NCI-H2227 (cell line): ENCODE measurements around the gene NDUFB7.

Experiments
- DNase-seq: peaks from one replicate; lab custom pipeline; 2025; ENCODE audit not compliant: unreplicated experiment; lab: John Stamatoyannopoulos, UW

Gene NDUFB7

GRCh38 chr19:14525729-14526128 is 46.1 kb downstream of the NDUFB7 start:
- no peak for DNase-seq

DNA sequence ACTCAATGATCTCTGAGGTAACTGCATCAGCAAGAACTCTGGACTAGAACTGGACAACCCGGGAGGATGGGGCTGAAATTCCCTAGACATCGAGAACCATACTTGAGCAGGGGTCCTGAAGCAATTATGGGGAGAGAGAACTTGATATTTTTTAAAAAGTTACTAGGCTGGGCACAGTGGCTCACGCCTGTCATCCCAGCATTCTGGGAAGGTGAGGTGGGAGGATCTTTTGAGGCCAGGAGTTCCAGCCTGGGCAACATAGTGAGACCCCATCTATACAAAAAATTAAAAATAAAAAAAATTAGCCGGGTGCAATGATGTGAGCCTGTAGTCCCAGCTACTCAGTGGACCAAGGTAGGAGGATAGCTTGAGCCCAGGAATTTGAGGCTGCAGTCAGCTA is 51.3 kb downstream of the NDUFB7 start:
- no peak for DNase-seq

DNA sequence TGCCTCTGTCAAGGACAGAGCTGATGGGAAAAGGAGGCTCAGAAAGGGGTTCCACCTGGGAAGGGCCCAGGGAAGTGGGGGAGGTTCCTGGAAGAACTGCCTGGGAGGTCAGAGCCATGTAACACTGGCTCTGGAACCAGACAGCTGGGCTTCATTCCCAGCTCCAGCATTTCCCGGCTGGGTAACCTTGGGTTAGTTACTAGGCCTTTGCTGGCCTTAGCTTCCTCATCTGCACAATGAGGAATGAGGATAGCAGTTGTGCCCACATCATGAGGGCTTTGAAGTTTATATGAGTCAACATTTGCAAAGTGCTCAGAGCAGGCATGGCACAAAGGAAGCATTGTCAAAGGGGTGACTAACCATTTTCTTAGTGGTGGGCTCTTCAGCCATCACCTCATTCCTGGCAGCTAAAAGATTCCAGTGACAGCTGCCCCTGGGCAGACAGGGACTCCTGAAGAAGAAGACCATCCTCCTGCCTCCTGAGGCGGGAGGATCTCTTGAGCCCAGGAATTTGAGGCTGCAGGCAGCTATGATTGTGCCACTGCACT is 51.9 kb downstream of the NDUFB7 start:
- no peak for DNase-seq

- DNase-seq, result no peak
Measured at GRCh38 chr19:14519245-14519859, 52.5 kb downstream of the NDUFB7 start.

DNA sequence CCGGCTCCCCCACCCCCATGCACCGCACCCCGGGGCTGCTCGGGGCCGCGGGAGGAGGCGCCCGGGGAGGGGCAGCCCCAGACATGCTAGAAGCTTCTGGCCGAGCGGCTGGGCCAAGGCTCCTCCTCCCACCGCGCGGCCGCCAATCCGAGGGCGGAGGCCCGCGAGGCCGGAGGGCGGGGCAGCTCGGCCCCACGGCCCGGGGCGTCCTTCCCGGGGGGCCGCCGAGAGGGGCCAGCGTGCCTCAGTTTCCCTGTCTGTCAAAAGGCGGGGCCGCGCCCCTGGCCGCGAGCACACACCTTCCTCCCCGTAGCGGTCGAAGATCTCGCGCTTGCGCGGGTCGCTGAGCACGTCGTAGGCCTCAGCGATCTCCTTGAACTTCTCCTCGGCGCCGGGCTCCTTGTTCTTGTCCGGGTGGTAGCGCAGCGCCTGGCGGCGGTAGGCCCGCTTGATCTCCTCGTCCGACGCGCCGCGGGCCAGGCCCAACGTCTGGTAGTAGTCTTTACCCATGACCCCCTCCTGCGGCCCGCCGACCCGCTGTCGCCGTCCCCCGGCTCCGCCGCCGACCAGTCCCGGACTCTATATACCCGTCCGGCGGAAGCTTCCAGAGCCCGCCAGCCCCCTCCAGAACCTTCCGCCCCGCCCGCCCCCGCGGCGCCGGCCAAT is 53.9 kb downstream of the NDUFB7 start, which contains the start of gene DNAJB1:
Gene DNAJB1, minus strand, starts transcription at position 558 of the 666 bp plus-strand sequence. Its CDS starts 48 bp downstream, at position 510.
- DNase-seq, result peak; percentile 61

- no peak for DNase-seq
Measured at GRCh38 chr19:14517446-14517839, 54.4 kb downstream of the NDUFB7 start.

DNA sequence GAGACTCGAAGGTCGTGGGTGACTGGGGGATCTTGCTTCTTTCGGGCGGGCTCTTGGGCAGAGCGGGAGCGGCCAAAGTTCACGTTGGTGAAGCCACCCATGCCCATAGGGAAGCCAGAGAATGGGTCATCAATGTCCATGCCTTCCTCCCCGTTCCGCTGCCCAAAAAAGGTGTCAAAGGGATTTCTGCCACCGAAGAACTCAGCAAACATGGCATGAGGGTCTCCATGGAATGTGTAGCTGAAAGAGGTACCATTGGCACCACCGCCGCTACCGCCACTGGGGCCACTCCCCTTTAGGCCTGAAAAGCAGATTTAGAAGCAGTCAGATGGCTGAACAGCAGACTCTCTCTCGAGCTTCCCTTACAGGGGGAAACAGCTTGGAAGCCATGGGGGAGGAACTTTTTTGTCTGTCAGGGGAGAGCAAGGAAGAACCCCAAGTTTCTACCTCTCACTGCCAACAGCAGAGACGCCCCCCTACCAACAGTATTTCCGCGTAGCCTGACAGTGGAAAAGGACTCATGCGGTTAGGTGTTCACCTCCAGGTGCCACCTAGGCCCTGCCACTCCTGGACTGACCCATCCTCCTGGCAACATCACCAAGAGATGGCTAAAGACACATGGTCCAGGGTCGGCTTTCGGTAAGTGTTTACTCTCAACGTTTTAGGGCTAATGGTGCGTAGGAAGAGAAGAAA is 55.0 kb downstream of the NDUFB7 start:
- DNase-seq, result no peak
